Measurements from ENCODE around the gene TLR5.

TLR5 gene

GRCh38 chr1:223066415-223066814 is 76.6 kb downstream of the TLR5 start:
- no peak for DNase-seq (ENCODE audit: low read depth)

- DNase-seq (ENCODE audit: low read depth) = no peak
Observed at GRCh38 chr1:223062177-223062576, 80.9 kb downstream of the TLR5 start.

- DNase-seq (ENCODE audit: low read depth) = no peak
Observed at GRCh38 chr1:223059526-223059925, 83.5 kb downstream of the TLR5 start.

All from activated T-cell treated with anti-CD3 and anti-CD28 coated beads for 48 hours (primary cell).